GM18868 (cell line): ENCODE measurements around the gene GJB2.

Experiments used
- ATAC-seq: cut with Tn5 transposase; IDR thresholded peaks from one replicate; pipeline ENCODE4 v1.9.1; 2021; ENCODE audit warnings: mild to moderate bottlenecking, moderate library complexity; ENCODE audit not compliant: unreplicated experiment

Gene GJB2

GRCh38 chr13:20192836-20193161 lies at the start of gene GJB2:
Gene GJB2, minus strand, starts transcription at chr13:20192938. Its CDS starts 3,357 bp downstream, at chr13:20189581.
- no peak for ATAC-seq

DNA sequence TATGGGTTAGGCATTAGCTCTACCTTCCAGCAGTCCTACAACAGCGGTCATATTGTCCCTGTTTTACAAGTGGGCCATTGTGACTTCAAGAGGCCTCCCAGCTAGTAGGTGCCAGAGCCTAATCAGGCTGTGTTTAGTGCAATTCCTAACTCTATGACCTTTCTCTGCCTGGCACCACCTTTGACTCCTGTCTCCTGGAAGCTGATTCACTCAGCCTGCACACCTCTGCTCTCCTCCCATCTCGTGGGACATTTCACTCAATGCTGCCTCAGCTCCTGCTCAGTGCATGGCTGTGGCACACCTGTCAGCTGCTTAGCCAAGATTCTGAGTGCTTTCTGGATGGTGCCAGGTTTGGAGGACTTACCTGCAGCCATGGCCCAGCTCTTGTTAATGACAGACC lies 48.9 kb upstream of the GJB2 start:
- ATAC-seq: no peak

- ATAC-seq: no peak
Measured at GRCh38 chr13:20239748-20240147, 47.0 kb upstream of the GJB2 start.

DNA sequence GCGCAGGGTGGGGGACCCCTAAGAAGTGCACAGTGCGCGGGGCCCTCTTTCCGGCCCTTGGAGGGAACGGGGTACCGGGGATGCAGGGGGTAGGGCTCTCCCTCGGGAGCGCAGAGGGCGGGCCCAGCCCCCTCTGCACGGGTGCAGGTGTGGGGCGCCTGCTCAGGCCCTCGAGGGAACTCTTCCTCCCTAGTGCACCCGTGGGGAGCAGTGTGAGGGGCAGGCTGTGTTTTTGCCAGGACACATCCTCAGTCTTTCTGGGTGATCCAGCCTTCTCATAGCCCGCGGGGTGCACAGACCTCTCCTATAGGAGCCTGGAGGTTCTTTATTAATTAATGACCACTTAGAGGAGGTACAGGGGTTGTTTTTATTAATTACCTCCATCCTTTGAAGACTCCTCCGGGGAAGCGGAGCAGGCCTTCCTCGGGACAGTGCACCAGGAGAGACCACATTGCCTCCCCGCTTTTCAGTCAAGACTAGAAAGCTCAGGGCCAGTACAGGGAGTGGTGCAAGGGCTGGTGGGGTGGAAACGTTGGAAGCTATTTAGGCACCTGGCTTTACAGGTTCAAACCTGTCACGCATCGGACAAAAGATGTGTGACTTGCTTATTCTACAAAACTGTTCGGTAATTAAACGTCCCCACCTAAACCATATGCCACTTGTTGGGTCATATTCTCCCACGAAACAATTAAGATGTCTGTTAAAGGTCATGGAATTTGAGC lies 40.0 kb upstream of the GJB2 start:
- ATAC-seq: no peak

GRCh38 chr13:20231839-20232555 lies 39.3 kb upstream of the GJB2 start, which contains the start of gene GJB6:
Gene GJB6, minus strand, starts transcription at chr13:20232319. Its CDS starts 8,839 bp downstream, at chr13:20223480.
- ATAC-seq: no peak

- ATAC-seq: no peak
Measured at GRCh38 chr13:20230913-20231838, 38.4 kb upstream of the GJB2 start.

- no peak for ATAC-seq
Measured at GRCh38 chr13:20227730-20228129, 35.0 kb upstream of the GJB2 start.

- no peak for ATAC-seq
Measured at GRCh38 chr13:20227288-20227687, 34.5 kb upstream of the GJB2 start.

DNA sequence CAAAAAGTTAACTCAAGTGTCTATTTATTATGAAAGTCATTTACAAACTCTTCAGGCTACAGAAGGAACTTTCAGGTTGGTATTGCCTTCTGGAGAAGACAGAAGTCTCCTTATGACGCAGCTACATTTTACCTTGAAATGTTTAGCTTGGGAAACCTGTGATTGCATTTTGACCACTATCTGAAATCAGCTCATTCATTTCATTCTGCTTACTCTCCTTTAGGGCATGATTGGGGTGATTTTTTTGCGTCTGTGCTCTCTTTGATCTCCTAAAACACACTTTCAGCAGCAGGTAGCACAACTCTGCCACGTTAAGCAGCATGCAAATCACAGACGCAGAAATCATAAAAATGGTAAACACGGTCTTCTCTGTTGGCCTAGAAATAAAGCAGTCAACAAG lies 29.8 kb upstream of the GJB2 start:
- no peak for ATAC-seq

DNA sequence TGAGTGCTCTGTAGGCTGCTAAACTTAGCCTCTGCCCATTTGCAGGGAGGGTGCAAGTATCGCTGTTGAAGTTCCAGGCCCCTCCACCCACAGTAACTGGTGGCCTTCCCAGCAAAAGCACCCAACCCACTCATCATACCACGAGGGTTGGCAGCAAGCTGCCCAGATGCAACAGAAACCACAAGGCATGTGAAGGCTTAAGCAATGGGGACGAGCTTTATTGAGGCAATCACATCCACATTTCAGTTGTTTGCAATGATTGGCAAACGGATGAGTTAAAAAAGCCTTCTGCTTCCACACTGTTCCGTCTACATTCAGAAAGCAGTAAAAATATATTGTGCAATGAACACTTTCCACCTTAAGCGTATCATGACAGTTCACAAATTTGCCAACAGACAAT lies 29.0 kb upstream of the GJB2 start:
- ATAC-seq: no peak

DNA sequence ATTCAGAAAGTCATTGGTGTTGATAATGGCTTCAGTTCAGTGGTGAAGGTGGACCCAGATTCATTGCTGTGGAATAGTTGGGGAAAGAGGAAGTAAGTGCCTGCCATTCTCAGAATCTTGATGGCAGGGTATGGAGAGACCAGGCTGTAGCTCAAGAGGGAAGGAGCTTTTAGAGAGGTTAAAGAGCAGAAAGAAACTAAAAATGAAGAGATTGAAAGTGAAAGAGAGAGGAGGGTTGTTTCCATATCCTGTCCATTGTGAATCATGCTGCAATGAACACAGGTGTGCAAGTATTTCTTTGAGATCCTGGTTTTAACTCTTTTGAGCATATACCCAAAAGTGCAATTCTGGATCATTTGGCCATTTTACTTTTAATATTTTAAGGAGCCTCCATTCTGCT lies 26.8 kb upstream of the GJB2 start:
- peak; percentile 62 for ATAC-seq

GRCh38 chr13:20217168-20217567 lies 24.4 kb upstream of the GJB2 start:
- ATAC-seq: no peak

- ATAC-seq: no peak
Measured at GRCh38 chr13:20209948-20210347, 17.2 kb upstream of the GJB2 start.

- no peak for ATAC-seq
Measured at GRCh38 chr13:20206698-20207235, 14.0 kb upstream of the GJB2 start.

- ATAC-seq: no peak
Measured at GRCh38 chr13:20206065-20206697, 13.4 kb upstream of the GJB2 start.

- ATAC-seq: no peak
Measured at GRCh38 chr13:20198781-20199180, 6.0 kb upstream of the GJB2 start.

DNA sequence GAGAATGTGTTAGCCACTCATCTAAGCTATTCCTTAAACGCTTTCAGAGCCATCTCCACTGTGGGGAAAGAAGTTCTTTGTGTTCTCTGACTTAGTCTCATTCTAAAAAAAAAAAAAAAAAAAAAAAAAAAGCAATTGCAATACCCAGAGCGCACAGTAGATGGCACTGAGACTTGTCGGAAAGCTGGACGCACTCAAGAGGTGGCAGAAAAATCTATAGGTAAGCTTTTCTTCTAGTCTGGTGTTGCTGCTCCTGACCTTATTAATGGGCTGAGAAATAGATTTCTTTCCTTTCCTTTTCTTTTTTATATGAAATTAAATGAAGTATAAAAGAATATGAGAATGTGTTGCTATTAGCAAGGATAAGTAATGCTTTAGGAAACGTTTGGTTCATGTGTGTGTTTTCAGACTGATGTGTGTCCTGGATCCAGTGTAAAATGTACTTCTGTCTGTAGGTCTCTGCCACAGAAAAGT lies 4.7 kb upstream of the GJB2 start:
- no peak for ATAC-seq

GRCh38 chr13:20195801-20196200 lies 3.1 kb upstream of the GJB2 start:
- ATAC-seq: no peak

DNA sequence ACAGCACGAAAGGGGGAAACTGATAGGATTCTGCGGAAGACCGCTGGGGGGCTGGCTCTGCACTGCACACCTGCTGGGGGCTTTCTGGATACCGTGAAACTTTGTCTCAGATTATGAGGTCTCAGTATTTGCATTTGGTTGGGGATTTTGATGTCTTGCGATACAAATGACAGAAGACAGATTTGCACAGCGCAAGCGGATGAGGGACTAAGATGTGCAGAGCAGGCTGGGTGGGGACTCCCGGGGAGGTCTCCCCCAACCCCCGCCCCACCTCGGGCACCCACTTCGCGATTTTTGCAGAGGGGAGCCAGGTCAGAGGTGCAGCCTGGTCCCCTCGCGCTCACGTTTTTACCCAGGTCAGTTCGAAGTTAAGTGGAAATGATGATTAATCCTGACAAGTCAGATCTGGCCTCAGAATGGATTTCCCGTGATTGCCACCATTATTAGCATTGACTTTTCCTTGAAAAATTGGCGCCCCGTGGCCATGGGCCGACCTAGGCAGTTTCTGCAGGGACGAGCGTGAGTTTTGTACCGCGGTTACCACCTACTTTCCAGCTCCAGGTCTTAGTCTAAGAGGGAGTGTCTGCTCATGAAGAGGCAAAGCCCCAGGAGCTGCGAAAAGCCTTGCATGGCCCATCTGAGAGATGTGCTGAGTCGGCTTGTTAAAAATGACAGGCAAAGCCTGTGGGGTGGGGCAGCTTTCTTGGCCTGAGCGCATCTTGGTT lies 1.3 kb upstream of the GJB2 start:
- no peak for ATAC-seq
